Stimulated activated CD8-positive, alpha-beta memory T cell treated with anti-CD3 and anti-CD28 coated beads, Interleukin-2, amount 100 ng/mL, for 1 hour (primary cell): ENCODE data around the gene LIG1.

Experiments
- DNase-seq, 2 donors: peaks; one replicate each; pipeline ENCODE4 v3.0.0-alpha.2; 2020; ENCODE audit warnings: low read depth in 2 of 2

Gene LIG1

DNA sequence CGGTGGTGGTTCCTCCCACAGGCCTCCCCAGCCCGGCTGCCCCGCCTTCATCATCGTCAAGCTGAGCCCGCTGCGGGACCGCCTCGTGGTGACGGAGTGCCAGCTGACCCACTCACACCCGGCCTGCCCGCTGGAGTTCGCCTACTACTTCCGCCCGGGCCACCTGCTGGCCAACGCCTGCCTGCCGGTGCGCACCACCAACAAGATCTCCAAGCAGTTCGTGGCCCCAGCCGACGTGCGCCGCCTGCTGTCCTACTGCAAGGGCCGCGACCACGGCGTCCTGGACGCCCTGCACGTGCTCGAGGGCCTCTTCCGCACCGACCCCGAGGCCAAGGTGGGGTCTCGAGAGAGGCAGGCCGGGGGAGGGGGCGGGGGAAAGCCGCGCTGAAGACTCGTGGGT, 12.3 kb upstream of the LIG1 start:
- DNase-seq = no peak

DNA sequence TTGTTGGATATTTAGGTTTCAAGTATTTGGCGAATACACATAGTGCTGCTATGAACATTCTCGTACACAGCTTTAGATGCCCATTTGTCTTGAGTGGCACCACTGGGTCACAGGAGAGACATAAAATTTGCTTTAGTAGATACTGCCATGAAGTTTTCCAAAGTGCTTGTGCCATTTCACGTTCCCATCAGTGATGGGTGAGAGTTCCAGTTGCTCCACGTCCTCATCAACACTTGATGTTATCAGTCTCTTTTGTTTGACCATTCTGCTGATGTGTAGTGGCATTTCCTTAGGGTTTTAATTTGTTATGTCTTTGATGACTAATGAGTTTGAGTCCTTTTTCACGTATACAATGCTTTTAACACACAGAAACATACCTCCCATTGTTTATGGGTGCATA, 11.4 kb upstream of the LIG1 start:
- no peak for DNase-seq

DNA sequence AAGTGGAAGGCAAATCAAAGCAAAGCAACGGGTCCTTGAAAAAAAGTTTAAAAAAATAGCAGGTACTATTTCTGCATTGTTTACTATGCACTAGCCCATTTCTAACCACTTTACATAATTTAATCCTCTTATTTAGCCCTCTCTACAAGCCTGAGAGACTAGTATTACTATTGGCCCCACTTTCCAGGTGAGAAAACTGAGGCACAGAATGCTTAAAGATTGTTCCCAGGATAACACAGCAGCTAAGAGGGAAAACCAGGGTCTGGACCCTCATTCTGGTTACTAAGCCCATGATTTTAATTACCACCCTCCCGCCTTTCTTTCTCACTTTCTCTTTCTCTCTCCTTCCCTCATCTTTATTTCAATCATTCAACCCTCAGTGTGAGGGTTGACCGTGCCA, 6.1 kb upstream of the LIG1 start:
- no peak for DNase-seq

DNA sequence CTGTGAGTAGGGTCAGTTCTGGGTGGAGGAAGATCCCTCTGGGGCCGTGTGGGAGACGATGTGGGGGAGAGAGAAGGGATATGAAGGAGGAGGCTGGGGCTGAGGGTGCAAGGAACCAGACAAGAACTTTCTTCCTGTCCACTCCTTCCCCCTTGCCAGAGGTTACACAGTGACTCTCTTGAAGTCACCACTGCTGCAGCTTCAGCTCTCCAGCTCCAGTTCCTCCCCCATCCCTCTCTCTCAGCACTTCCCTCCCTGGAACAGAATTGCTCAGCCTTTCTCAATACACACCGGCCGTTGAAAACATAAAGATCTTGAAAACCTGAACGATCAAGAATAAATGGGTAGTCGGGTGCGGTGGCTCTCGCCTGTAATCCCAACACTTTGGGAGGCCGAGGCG, 5.4 kb upstream of the LIG1 start:
- no peak for DNase-seq

DNA sequence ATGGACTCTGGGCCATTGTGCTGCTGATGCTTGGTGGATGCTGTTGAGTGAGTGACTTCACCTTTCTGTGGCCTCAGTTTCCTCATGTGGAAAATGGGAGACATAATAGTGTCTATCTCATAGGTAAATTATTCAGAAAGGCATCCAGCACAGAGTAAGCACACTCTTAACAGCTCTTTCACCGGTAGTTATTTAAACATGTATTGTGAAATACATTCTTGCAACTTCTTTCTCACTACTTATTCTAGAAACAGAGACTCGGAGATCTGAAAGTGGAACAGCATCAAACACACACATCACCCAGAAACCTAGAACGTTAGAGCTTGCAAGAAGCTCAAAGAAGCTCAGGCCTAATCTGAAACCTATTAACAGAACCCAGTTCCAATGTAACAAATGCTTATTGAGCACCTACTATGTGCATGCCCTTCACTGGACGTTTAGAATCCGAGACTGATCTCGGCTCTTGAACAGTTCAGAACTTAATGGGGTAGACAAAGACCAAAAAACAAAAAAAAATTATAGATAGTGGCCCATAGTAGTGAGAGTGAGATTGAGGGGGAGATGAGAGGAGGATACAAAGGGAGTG, 4.4 kb upstream of the LIG1 start:
- DNase-seq = no peak

GRCh38 chr19:48171710-48172109, 1.6 kb upstream of the LIG1 start:
- DNase-seq = no peak

- no peak for DNase-seq
Observed at GRCh38 chr19:48170817-48171347, 738 bp upstream of the LIG1 start.

DNA sequence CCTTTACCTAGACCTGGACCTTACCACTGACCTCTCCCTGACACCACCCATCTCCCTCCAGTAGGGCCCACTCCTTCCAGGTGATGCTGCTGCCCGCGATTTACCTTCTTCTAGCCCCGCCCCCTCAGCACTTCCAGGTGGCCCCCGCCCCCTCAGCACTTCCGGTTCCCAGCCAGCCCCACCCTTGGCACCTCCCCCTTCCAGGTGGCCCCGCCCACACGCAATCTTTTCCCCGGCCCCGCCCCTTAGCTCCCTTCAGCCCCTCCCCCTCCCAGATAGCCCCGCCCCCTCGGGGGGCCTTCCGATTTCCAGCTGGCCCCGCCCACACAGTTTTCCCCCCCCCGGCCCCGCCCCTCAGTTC, 586 bp downstream of the LIG1 start:
- peak; percentile 86 to 91 for DNase-seq

DNA sequence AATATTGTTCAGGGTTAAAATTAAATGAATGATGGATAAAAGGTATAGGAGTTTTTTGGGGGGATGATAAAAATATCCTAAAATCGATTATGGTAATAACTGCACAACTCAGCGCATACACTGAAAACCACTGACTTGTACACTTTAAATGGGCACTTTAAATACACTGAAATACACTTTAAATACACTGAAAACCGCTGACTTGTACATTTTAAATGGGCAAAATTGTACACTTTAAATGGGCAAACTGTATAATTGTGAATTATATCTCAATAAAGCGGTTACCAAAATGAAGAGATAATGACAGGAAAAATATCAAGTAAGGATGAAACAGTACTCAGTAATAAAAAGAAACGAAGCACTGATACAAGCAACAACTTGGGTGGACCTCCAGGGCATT, 1.5 kb downstream of the LIG1 start:
- no peak for DNase-seq

DNA sequence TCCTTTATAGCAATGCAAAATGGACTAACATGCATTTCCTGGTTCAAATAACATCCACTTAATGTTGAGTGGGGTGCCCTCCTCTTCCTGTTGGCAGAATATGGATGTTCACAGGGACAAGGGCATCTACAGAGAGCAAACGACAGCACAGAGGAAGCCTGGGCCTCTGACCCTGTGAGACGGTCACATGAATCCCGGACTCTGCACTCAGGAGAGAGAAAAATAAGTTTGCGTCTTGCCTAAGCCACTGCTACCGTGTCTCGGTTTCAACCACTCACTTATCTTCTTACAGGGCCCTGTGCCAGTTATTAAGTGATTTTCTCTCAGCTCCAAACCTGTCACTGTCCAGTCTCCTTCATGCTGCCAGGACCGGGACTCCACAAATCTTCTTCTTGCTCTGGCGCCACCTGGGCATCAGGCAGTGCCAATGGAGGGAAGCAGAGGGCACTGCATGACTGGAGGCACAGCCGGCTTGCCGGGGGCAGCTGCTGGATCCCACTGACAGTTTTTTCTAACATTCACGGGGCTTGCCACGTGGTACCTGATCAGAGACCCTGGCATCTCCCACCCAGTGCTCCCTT, 11.8 kb downstream of the LIG1 start:
- DNase-seq = no peak

- DNase-seq = no peak
Observed at GRCh38 chr19:48154003-48154402, 16.1 kb downstream of the LIG1 start.

DNA sequence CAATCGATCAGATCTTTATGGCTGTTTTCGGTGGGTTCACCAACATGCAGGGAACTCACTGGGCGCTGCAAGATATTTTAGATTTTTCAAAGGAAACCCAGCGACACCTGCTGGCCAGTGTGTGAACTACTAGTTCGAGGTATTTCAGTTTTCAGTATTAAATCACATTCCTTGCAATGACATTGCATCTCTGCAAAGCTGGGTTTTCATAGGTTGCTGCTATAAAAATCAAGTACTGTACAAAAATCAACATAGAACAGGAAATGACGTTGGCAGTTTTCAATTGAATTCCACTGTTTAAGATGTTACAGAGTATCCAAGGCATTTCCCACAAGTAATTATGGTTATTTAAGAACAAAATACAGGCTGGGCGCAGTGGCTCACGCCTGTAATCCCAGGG, 17.6 kb downstream of the LIG1 start:
- peak; percentile 48 to 52 for DNase-seq

- no peak for DNase-seq
Observed at GRCh38 chr19:48149430-48149829, 20.7 kb downstream of the LIG1 start.

GRCh38 chr19:48148576-48148975, 21.6 kb downstream of the LIG1 start:
- no peak for DNase-seq

GRCh38 chr19:48147597-48148175, 22.5 kb downstream of the LIG1 start:
- no peak for DNase-seq

GRCh38 chr19:48139053-48139452, 31.1 kb downstream of the LIG1 start:
- DNase-seq = no peak

GRCh38 chr19:48137411-48137810, 32.7 kb downstream of the LIG1 start:
- DNase-seq = no peak

DNA sequence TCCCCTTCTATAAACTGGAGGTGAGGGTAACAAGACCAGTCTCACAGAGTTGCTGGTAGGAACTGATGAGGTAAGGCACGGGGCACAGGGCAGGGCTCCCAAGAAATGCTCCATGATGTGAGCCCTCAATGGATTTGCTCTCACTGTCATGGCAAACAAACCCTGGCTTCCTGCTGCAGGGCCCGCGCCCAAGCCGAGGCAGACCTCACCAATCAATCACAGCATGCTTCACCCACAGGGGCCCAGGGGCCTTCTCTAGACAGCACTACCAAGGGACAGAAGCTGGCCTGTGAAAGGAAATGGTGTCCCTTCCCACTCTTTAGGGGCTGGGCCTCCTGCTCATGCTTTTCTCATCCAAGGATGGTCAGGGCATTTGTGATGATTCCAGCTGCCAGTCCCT, 33.6 kb downstream of the LIG1 start:
- no peak for DNase-seq

- DNase-seq = no peak
Observed at GRCh38 chr19:48135411-48135810, 34.7 kb downstream of the LIG1 start.

GRCh38 chr19:48133094-48133493, 37.0 kb downstream of the LIG1 start:
- DNase-seq = no peak

GRCh38 chr19:48127561-48127960, 42.6 kb downstream of the LIG1 start:
- DNase-seq = no peak

DNA sequence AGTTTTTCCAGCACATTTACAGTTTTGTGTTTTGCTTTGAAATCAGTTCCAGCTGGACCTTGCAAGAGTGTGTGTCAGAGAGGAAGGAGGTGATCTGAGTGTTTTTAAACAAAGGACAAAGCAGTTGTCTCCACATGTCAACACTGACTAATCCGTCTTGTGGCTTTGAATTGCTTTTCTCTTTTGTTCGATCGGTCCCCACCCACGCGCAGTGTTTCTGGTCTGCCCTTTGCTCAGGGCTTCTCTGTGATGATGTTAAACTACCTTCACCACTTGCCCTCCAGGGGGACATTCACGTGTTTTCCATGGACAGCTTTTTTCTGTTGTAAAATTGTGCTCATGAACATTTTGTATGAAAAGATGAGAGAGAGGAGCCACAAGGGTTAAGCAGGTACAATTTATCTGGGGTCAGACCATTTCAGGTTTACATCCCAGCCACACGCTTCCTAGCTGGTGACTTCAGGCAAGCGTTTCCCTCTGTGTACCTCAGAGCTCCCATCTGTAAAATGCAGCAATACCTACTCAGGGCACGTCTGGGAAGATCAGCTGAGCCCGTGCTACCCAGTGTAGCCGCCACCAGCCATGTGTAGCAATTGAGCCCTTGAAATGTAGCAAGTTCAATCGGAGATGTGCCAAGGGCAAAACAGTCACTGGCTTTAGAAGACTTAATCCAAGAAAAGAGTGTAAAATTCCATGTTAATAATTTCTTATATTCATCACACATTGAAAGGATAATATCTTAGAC, 46.1 kb downstream of the LIG1 start:
- no peak for DNase-seq

GRCh38 chr19:48122421-48122820, 47.7 kb downstream of the LIG1 start:
- DNase-seq = no peak
